ENCODE measurements around the gene DDB1.

DDB1 gene

GRCh38 chr11:61294717-61295595, 37.9 kb downstream of the DDB1 start, which contains the start of gene VWCE:
Gene VWCE, minus strand, starts transcription at chr11:61295316. Its CDS starts 279 bp downstream, at chr11:61295037.
- peak; percentile 63 for DNase-seq (ENCODE audit: low read depth)

- DNase-seq (ENCODE audit: low read depth): peak; percentile 37
Observed at GRCh38 chr11:61293867-61294716, 38.8 kb downstream of the DDB1 start.

- no peak for DNase-seq (ENCODE audit: low read depth)
Observed at GRCh38 chr11:61292356-61292755, 40.5 kb downstream of the DDB1 start.

GRCh38 chr11:61290905-61291690, 41.8 kb downstream of the DDB1 start:
- DNase-seq (ENCODE audit: low read depth): no peak

GRCh38 chr11:61287338-61287977, 45.4 kb downstream of the DDB1 start:
- DNase-seq (ENCODE audit: low read depth): no peak

GRCh38 chr11:61283613-61284012, 49.3 kb downstream of the DDB1 start:
- no peak for DNase-seq (ENCODE audit: low read depth)

GRCh38 chr11:61281581-61282250, 51.2 kb downstream of the DDB1 start:
- DNase-seq (ENCODE audit: low read depth): peak; percentile 53

- no peak for DNase-seq (ENCODE audit: low read depth)
Observed at GRCh38 chr11:61280883-61281580, 51.9 kb downstream of the DDB1 start.

- peak; percentile 22 for DNase-seq (ENCODE audit: low read depth)
Observed at GRCh38 chr11:61279934-61280659, 52.8 kb downstream of the DDB1 start.

GRCh38 chr11:61278001-61278470, 54.9 kb downstream of the DDB1 start:
- DNase-seq (ENCODE audit: low read depth): no peak

- DNase-seq (ENCODE audit: low read depth): no peak
Observed at GRCh38 chr11:61277186-61278000, 55.5 kb downstream of the DDB1 start.

- DNase-seq (ENCODE audit: low read depth): no peak
Observed at GRCh38 chr11:61275191-61275590, 57.7 kb downstream of the DDB1 start.

GRCh38 chr11:61274084-61274483, 58.8 kb downstream of the DDB1 start:
- no peak for DNase-seq (ENCODE audit: low read depth)

GRCh38 chr11:61273178-61274078, 59.5 kb downstream of the DDB1 start:
- DNase-seq (ENCODE audit: low read depth): no peak

- DNase-seq (ENCODE audit: low read depth): no peak
Observed at GRCh38 chr11:61272731-61273130, 60.2 kb downstream of the DDB1 start.

GRCh38 chr11:61270354-61271076, 62.4 kb downstream of the DDB1 start:
- peak; percentile 74 for DNase-seq (ENCODE audit: low read depth)

All from iris pigment epithelial cell (primary cell).